DMS153 (cell line): ENCODE measurements around the gene SLC66A2.

Experiments used
- DNase-seq: peaks from one replicate; lab custom pipeline; 2025; lab: John Stamatoyannopoulos, UW

Gene SLC66A2

GRCh38 chr18:79937103-79937860, 14.2 kb downstream of the SLC66A2 start:
- DNase-seq, result no peak

DNA sequence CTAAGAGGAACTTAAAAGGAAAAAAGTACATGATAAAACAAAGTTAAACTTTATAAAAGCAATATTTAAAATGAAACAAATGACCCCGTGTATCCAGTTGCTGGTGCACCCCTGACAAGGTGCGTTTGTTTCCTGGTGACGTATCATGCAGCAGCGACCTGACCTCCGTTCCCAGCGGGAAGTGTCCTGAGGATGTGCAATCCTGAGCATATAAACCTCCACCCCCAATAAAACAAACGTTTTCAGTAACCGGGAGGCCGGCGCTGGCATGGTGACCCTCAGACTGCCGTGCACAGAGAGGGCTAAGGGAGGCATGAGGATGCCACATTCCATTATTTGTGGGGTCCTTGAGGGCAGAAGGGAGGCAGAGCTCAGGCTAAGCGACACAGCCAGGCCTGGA, 14.8 kb downstream of the SLC66A2 start:
- no peak for DNase-seq

DNA sequence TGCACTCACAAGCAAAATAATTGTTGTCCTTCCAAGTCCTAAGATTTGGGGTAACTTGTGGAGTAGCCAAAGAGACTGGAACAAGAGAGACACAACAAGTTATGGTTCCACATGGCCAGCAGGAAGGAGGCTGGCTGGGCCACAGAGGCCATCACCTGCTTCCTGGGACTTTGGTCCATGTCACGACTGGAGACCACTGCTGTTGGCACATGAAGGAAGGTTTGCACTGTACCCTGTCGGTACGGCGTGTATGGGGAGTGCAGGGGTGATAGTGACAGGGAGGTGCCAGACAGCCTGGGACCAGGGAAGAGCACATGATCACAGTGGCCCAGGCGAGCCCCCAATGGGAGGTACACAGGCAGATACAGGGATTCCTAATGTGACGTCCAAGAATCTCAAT, 15.5 kb downstream of the SLC66A2 start:
- no peak for DNase-seq

DNA sequence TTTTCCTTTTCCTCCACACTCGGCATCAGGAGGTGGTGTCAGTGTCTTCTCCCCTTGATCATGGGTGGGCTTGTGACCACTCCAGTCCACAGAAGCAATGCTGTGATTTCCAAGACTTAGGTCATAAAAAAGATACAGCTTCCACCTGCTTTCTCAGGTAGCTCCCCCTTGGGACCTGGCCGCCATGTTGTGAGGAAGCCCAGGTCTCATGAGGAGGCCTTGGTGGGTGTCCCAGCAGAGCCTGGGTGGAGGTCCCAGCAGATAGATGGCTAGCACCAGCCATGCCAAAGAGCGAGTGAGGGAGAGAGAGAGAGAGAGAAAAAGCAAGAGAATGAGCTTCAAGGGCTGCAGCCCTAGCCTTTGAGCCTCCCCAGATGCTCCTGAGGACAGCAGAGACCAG, 16.0 kb downstream of the SLC66A2 start:
- no peak for DNase-seq

DNA sequence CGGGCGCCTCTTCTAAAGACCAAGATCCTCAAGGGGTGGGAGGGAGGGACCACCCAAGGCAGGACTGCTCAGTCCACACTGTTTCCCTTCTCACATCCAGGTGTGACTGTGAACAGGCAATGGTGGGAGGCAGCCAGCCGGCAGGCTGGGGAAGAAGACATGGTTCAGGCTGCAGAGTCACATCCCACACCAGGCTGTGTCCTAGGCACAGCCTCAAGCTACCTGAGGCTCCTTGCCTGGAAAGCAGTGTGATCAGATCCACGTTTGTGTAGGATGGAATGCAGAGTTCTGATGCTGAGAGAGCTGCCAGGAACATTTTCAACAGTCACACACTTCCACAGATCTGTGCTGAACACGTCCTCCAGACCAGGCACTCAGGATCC, 16.4 kb downstream of the SLC66A2 start:
- DNase-seq, result no peak

- no peak for DNase-seq
Measured at GRCh38 chr18:79934311-79935097, 16.9 kb downstream of the SLC66A2 start.

DNA sequence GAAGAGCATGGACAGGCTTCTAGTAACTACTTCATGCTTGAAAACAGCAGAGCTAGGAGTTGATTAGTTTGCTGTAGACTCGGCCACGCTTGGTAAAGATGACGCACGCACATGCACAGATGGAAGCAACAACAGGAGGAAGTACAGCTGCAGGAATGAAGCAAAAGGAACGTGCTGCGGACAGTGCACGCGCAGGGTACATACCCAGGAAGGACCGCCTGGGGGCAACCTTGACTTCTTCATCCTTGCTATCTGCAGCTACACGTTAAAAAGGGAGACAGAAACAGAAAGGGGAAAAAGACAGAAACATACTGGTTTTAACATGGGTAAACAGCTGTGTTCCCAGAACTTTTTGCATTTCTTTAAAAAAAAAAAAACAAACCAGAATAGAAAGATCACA, 17.7 kb downstream of the SLC66A2 start:
- DNase-seq, result no peak

GRCh38 chr18:79932907-79933306, 18.5 kb downstream of the SLC66A2 start:
- no peak for DNase-seq

DNA sequence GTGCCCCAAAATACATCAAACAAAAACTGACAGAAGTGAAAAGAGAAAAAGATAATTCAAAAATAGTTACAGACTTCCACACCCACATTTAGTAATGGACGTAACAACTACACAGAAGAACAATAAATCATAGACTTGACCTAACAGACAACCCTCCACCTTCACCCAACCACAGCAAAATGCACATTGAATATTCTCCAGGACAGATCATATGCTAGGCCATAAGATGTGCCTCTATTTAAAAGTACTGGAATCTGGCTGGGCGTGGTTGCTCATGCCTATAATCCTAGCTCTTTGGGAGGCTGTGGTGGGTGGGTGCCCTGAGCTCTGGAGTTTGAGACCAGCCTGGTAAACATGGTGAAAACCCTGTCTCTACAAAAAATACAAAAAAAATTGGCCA, 20.0 kb downstream of the SLC66A2 start:
- no peak for DNase-seq

- DNase-seq, result no peak
Measured at GRCh38 chr18:79930020-79930642, 21.3 kb downstream of the SLC66A2 start.

DNA sequence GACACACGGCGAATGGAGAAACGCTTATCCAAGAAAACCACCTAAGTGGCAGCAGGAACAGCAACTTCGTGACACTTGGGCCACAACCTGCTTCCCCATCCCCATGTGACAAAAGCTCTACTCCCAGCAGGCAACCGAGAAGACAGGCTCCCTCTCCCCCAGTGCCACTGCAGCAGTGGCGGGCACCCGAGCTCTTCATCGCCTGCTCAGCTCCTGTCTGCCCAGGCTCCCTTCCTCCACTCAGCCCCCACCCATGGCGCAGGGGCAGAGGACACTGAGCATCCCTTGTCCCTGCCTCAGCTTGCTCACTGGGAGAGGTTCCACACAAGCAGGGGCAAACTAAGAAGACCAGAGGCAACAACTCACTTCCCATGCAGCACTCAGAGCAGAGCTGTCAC, 22.9 kb downstream of the SLC66A2 start:
- no peak for DNase-seq

DNA sequence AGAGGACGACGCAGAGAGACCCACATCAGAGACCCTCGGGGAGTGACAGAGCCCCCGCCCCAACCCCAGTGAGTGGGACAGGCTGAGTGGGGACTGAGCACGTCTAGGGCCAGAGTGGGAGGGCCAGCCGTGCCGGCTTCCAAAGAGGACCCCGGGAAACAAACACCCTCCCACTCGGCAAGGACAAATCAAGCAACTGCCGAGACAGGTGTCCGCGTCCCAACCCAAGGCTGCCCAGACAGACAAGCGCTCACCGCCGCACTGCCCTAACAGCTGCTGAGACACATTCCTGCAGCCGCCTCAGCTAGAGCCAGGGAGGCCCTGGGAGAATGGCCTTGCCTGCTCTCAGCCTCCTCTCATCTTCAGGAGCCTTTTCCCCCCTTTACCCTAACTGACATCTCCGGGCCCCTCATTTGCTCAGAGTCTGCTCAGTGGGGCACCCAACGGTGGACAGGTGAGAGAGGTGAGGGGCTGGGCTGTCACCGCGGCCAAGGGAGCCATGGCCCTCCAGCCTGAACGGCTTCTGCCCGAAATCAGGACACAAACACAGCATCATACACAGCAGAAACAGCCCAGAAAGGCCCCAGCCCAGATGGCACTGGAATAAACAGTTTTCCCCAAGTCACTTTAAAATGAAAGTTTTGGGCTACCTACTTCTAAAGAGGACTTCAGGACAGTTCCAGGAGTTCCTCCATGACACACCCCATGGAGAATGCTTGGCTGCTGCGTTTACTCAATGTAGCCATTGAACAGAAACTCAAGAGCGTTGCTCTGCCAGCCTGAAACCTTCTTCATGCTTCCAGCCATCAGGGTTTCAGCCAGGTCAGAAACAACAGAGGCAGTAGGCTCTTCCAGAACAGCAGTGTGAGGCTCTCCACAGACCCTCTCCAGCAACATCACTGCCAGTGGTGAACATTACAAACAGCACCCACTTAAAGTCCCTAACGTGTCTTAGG, 23.6 kb downstream of the SLC66A2 start:
- DNase-seq, result no peak

GRCh38 chr18:79926715-79927606, 24.5 kb downstream of the SLC66A2 start:
- DNase-seq, result no peak

DNA sequence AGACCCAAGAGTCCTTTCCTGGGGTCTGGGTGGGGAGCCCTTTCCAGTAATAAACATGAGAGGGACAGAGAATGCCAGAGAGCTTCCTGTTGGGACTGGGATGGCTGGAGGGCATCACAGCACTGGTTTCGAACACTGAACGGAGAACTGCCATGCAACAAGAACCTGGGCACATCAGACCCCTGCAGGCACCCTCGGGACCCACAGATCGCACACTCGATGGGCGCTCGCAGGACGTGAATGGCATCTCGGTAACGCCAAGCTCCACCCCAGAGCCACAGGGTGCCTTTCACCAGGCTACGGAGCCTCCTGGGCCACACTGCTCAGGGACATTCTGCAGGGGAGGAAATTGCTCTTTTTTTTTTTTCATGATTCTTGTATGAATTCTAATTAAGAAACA, 25.1 kb downstream of the SLC66A2 start:
- DNase-seq, result no peak

GRCh38 chr18:79924814-79925731, 26.4 kb downstream of the SLC66A2 start:
- no peak for DNase-seq

GRCh38 chr18:79923896-79924585, 27.4 kb downstream of the SLC66A2 start:
- no peak for DNase-seq

DNA sequence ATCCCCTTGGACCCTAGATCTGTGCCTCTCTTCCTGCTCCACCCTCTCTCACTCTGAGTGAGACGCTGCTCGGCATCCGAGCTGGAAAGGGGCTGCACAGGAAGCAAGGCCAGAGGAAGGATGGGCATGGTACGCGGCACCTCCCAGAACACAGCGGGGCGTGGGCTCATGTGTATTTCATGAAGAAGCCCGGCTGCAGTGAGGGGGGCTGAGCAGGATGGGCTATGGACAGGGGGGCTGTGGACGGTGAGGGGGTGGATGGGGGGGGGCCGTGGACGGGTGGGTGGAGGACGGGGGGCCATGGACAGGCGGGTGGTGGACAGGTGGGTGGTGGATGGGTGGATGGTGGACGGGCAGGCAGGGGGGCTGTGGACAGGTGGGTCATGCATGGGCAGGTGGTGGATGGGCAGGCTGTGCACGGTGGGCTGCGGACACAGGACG, 28.5 kb downstream of the SLC66A2 start:
- no peak for DNase-seq

DNA sequence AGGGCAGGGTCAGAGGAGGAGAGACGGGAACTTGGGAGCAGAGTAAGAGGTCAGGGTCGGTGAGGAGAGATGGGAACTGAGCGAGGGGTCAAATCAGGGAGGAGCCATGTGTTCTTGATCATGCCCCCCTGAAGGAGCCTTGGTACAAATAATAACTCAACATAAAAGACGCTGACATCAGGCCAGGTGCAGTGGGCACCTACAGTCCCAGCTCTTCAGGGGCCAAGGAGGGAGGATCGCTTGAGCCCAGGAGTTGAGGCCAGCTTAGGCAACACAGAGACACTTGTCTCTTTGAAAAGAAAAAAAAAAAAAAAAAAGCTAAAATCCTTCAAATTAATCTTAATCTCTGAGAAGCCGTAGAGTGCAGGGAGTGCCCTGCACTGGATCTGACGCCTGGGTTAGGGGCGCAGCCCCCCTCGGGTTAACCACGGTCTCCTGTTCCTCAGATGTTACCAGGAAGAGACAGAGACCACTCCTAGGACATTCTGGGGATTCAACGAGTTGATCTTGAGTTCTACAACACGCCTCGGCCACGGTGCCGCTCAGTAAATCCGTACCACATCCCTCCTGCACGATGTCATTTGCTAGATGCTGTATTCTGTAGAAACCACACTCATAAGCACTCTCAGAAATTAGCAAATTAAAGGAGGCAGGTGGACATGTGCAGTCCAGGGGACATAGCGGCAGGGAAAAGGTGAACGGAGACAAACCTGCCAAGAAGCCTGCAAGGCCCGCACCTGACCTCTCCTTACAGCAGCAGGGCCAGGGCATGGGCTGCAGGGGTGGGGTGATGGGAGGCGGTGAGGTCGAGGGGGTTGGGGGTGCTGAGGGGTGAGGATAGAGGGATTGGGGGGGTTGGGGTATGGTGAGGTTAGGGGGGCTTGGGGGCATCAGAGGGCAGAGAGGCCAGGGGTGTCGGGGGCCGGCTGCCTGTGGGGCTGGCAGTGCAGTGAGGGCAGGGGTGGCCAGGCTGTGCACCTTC, 29.2 kb downstream of the SLC66A2 start:
- no peak for DNase-seq
